Ishikawa (cell line): ENCODE measurements around the gene YARS1.

Experiments
- CEBPB ChIP-seq: IDR thresholded peaks from 2 replicates; pipeline ENCODE4 v1.6.1; 2012
- CREB1 ChIP-seq: IDR thresholded peaks from 2 replicates; pipeline ENCODE4 v1.6.1; 2012; ENCODE audit warnings: low read depth
- EGR1 ChIP-seq: IDR thresholded peaks from 2 replicates; pipeline ENCODE4 v1.6.1; 2012
- EP300 ChIP-seq: IDR thresholded peaks from 2 replicates; pipeline ENCODE4 v1.6.1; 2012; ENCODE audit warnings: borderline replicate concordance
- FOXM1 ChIP-seq: IDR thresholded peaks from 2 replicates; pipeline ENCODE4 v1.6.1; 2012; ENCODE audit warnings: low read depth, borderline replicate concordance
- NFIC ChIP-seq: IDR thresholded peaks from 2 replicates; pipeline ENCODE4 v1.6.1; 2012
- RAD21 ChIP-seq: IDR thresholded peaks from 2 replicates; pipeline ENCODE4 v1.6.1; 2012; ENCODE audit warnings: low read depth
- TAF1 ChIP-seq: IDR thresholded peaks from 2 replicates; pipeline ENCODE4 v1.6.1; 2012; ENCODE audit warnings: low read depth, mild to moderate bottlenecking
- TCF12 ChIP-seq: IDR thresholded peaks from 2 replicates; pipeline ENCODE4 v1.6.1; 2012; ENCODE audit warnings: low read depth
- TEAD4 ChIP-seq: IDR thresholded peaks from 2 replicates; pipeline ENCODE4 v1.6.1; 2012
- YY1 ChIP-seq: IDR thresholded peaks from 2 replicates; pipeline ENCODE4 v1.6.1; 2012; ENCODE audit warnings: low read depth
- ZBTB7A ChIP-seq: IDR thresholded peaks from 2 replicates; pipeline ENCODE4 v1.6.1; 2012; ENCODE audit warnings: low read depth
- TF ChIP-seq, protein P1 (sequence below): IDR thresholded peaks from 2 replicates; pipeline ENCODE4 v1.6.1; 2012
- TF ChIP-seq, protein P2 (sequence below): IDR thresholded peaks from 2 replicates; pipeline ENCODE4 v1.6.1; 2012
- TF ChIP-seq, protein P3 (sequence below): IDR thresholded peaks from 2 replicates; pipeline ENCODE4 v1.6.1; 2012; ENCODE audit warnings: low read depth, mild to moderate bottlenecking

YARS1 gene

DNA sequence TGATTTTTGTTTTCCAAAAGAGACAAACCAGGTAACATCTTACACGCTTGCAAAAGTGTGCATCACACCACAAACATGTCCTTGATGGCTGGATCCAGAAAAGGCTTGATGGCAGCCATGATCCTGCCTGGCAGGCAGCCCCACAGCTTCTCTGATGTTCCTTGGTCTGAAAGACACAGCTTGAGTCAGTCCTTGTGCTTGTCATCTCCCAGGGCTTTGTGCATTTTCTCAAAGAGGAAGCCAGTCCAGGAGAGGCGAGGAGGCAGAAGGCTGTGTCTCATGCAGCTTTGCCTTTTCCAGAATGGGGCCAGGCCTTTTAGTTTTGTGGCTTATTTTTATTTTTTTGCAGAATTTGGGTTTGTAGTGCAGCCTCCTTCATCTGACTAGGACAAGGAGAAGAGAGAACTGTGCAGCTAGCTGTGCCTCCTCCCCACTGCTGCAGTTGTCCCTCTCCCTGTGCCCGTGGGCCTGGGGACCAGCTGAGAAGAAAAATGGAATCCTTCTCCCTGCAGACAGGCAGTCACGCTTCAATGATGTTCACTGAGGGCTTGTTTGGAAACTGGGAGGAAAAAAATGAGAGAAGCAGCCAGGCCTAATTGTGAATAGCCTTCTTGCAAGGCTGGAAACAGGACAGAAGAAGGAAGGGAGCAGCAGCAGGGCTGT lies 46.2 kb upstream of the YARS1 start:
- TF ChIP-seq EP300 (no peak), TEAD4 (no peak), ZBTB7A (no peak), CREB1 (no peak), FOXM1 (no peak), NFIC (no peak), CEBPB (no peak), RAD21 (no peak), TCF12 (no peak), YY1 (no peak), EGR1 (no peak), TAF1 (no peak)
- TF ChIP-seq, protein P1, sequence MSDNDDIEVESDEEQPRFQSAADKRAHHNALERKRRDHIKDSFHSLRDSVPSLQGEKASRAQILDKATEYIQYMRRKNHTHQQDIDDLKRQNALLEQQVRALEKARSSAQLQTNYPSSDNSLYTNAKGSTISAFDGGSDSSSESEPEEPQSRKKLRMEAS = no peak
- TF ChIP-seq, protein P2, sequence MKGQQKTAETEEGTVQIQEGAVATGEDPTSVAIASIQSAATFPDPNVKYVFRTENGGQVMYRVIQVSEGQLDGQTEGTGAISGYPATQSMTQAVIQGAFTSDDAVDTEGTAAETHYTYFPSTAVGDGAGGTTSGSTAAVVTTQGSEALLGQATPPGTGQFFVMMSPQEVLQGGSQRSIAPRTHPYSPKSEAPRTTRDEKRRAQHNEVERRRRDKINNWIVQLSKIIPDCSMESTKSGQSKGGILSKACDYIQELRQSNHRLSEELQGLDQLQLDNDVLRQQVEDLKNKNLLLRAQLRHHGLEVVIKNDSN = no peak
- TF ChIP-seq, protein P3, sequence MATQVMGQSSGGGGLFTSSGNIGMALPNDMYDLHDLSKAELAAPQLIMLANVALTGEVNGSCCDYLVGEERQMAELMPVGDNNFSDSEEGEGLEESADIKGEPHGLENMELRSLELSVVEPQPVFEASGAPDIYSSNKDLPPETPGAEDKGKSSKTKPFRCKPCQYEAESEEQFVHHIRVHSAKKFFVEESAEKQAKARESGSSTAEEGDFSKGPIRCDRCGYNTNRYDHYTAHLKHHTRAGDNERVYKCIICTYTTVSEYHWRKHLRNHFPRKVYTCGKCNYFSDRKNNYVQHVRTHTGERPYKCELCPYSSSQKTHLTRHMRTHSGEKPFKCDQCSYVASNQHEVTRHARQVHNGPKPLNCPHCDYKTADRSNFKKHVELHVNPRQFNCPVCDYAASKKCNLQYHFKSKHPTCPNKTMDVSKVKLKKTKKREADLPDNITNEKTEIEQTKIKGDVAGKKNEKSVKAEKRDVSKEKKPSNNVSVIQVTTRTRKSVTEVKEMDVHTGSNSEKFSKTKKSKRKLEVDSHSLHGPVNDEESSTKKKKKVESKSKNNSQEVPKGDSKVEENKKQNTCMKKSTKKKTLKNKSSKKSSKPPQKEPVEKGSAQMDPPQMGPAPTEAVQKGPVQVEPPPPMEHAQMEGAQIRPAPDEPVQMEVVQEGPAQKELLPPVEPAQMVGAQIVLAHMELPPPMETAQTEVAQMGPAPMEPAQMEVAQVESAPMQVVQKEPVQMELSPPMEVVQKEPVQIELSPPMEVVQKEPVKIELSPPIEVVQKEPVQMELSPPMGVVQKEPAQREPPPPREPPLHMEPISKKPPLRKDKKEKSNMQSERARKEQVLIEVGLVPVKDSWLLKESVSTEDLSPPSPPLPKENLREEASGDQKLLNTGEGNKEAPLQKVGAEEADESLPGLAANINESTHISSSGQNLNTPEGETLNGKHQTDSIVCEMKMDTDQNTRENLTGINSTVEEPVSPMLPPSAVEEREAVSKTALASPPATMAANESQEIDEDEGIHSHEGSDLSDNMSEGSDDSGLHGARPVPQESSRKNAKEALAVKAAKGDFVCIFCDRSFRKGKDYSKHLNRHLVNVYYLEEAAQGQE = no peak

DNA sequence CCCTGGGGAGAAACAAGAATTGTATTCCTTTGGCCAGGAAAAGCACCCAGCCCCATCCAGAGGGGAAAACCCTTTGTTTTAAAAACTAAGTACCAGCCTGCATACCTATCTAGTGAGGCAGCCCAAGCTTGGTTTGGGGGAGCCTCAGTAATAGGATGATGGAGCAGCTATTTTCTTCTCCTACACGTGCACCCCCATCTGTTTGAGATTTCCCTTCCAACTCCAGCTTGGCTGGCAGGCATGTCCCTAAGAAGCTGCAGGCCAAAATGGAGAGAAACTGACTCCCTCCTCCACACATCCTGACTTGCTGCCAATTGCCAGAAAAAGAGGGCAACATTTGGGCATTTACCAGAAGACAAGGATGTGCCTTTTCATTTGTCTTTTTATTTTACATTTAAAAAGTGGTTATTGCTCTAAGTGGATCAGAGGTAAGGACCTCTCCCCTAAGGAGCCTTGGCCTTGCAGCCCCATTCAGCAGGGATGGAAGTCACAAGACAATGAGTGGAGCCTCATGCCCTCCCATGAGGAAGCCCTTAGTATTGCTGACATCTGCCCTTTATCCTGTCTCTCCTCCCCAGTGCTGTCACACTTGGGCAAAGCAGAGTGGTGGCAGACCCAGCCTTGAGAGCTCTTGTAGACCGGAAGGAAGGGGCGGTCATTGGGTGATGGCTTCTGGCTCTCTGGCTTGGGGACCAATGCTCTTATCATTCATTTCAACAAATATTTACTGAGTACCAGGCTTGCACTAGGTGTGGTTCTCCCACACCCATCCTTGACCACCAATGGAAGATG lies 44.9 kb upstream of the YARS1 start:
- TF ChIP-seq RAD21 (no peak), ZBTB7A (no peak), TEAD4 (no peak), CREB1 (no peak), NFIC (no peak), YY1 (no peak), TCF12 (no peak), FOXM1 (no peak)
- TF ChIP-seq, protein P2 = no peak
- TF ChIP-seq, protein P3 = no peak

DNA sequence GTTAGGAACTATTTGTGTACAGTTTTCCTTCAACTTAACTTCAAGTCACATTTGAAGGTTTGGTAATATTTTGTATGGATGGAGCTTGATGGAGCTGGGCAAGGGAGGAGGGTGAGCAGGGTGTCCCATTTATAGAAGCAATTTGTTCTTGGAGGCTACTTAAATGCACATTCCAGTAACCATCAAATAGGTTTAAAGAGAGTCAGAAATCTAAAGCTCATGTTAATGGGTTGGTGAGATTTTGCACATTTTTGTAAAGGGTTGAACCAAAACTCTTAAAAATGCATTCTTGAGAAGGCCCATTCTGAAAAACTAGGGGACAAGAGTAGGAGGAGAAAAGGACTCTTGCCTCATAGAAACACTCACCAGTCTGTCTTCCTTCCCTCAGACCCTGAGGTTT lies 43.4 kb upstream of the YARS1 start:
- TF ChIP-seq RAD21 (no peak), EGR1 (no peak), NFIC (no peak), YY1 (no peak), TCF12 (no peak), ZBTB7A (no peak), EP300 (no peak), TEAD4 (no peak), CREB1 (no peak), FOXM1 (no peak), TAF1 (no peak), CEBPB (no peak)
- TF ChIP-seq, protein P1 = no peak
- TF ChIP-seq, protein P2 = no peak
- TF ChIP-seq, protein P3 = no peak
